ENCODE data around the gene HEXB.

GRCh38 chr5:74647096-74647495, 37.9 kb upstream of the HEXB start:
- TF ChIP-seq CTCF (IDR thresholded peaks at IDR 0.05) (no peak), POLR2A (IDR thresholded peaks at IDR 0.05) (no peak)
